ENCODE measurements around the gene ATAD2B. TPM values are rescaled to one million over a fixed set of nuclear protein-coding genes. Genes with fewer than 3 reads are reported as not detected.

The ATAD2B gene
- total and polyA plus RNA-seq, 12 donors = 3.4 to 26.7 (median 13.8) TPM

DNA sequence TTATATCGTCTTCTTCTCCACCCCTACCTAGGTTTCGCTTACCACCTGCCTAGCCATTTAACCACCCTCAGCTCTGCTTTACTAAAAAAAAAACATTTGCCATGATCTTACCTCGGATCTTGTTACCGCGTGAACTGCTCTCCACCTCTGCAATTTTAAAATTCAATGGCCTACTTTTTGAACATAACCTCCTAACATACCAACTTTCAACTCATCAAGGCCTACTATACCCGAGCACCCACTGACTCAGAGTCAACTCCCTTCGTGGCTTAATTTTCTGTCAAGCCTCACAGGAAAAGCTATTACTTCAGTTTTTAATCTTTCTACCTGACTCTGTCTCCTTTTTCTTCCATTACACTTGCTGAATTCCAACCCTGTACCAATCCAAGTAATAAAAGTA is 55.7 kb downstream of the ATAD2B start:
- intact Hi-C loops (cut with DNase I) = no loop called here
- H3K27ac ChIP-seq = no peak overlapping the region
- 93 to 98% (median 97%) methylated on average over 7 of the region's 7 CpGs for WGBS, 4 donors
- no peak for TF ChIP-seq POLR2A (IDR thresholded peaks at IDR 0.05)
- H3K4me1 ChIP-seq (replicated peaks in 1 of 2) = no peaks in the 10 kb centered on the region
- peaks cover 0 to 52% of the 10 kb centered on the region in 2 donors for H3K36me3 ChIP-seq (replicated peaks in 1 of 2)
- no peak overlapping the region for H3K4me3 ChIP-seq
- H3K27me3 ChIP-seq = no peaks in the 10 kb centered on the region
- no peak for DNase-seq
- H3K9me3 ChIP-seq (replicated peaks in 1 of 3) = no peaks in the 10 kb centered on the region

DNA sequence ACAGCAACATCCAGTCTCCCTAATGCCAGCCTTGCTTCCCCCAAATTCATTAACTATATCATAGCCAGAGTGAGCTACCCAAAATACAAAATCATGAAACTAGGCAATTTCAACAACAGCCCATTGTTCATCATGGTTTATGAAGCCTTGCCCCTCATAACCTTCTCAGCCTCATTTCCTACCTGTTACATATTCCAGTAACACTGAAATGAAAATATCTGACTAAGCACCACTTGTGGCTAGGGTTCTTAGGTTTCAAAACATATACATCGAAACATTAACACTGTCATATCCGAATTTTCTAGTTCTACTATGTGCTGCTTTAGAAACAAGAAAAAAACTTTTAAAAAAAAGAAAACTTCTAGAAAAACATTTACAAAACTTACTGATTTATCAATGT is 59.5 kb downstream of the ATAD2B start:
- 93 to 99% (median 97%) methylated on average over 2 of the region's 2 CpGs for WGBS, 4 donors
- no peaks in the 10 kb centered on the region for H3K27me3 ChIP-seq
- H3K27ac ChIP-seq = no peak overlapping the region
- no peaks in the 10 kb centered on the region for H3K4me1 ChIP-seq (replicated peaks in 1 of 2)
- intact Hi-C loops (cut with DNase I) = no loop called here
- no peak overlapping the region for H3K4me3 ChIP-seq
- no peaks in the 10 kb centered on the region for H3K9me3 ChIP-seq (replicated peaks in 1 of 3)
- TF ChIP-seq POLR2A (IDR thresholded peaks at IDR 0.05) (no peak), CTCF (IDR thresholded peaks at IDR 0.05) (no peak)
- DNase-seq = no peak
- H3K36me3 ChIP-seq (replicated peaks in 1 of 2) = peaks cover 0 to 28% of the 10 kb centered on the region in 2 donors

- WGBS, 4 donors = 90 to 97% (median 95%) methylated on average over 8 of the region's 8 CpGs
- no peaks in the 10 kb centered on the region for H3K9me3 ChIP-seq (replicated peaks in 1 of 3)
- no peaks in the 10 kb centered on the region for H3K27me3 ChIP-seq
- TF ChIP-seq POLR2A (IDR thresholded peaks at IDR 0.05) (no peak), CTCF (IDR thresholded peaks at IDR 0.05) (no peak)
- no peak overlapping the region for H3K4me3 ChIP-seq
- H3K4me1 ChIP-seq (replicated peaks in 1 of 2) = no peaks in the 10 kb centered on the region
- intact Hi-C loops (cut with DNase I) = no loop called here
- DNase-seq = no peak
- peaks cover 0 to 16% of the 10 kb centered on the region in 2 donors for H3K36me3 ChIP-seq (replicated peaks in 1 of 2)
- H3K27ac ChIP-seq = no peak overlapping the region
Measured at GRCh38 chr2:23862716-23863426, 64.1 kb downstream of the ATAD2B start.

GRCh38 chr2:23861952-23862351 is 65.0 kb downstream of the ATAD2B start:
- TF ChIP-seq CTCF (IDR thresholded peaks at IDR 0.05) (no peak), POLR2A (IDR thresholded peaks at IDR 0.05) (no peak)
- Histone ChIP-seq H3K27me3 (no peaks in the 10 kb centered on the region), H3K4me1 (replicated peaks in 1 of 2) (no peaks in the 10 kb centered on the region), H3K4me3 (no peak overlapping the region), H3K36me3 (replicated peaks in 1 of 2) (peaks cover 0 to 8% of the 10 kb centered on the region in 2 donors), H3K27ac (no peak overlapping the region), H3K9me3 (replicated peaks in 1 of 3) (no peaks in the 10 kb centered on the region)
- 94 to 99% (median 97%) methylated on average over 4 of the region's 4 CpGs for WGBS, 4 donors
- DNase-seq = no peak
- intact Hi-C loops (cut with DNase I) = no loop called here

DNA sequence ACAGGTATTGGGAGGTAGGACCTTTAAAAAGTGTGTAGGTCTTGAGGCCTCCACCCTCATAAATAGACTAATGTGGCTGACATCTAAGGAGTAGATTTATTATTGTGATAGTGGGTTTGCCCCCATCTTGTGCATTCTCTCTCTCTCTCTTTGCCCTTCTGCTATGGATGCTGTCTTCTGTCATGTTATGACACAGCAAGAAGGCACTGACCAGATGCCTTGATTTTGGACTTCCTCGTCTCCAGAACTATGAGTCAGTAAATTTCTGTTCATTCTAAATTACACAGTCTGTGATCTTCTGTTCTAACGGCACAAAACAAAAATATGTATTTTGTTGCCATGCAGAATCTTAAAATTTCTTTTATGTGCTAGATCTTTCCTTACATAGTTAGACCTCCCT is 66.9 kb downstream of the ATAD2B start:
- no peak for DNase-seq
- intact Hi-C loops (cut with DNase I) = no loop called here
- Histone ChIP-seq H3K36me3 (replicated peaks in 1 of 2) (peaks cover 0 to 6% of the 10 kb centered on the region in 2 donors), H3K27ac (no peak overlapping the region), H3K9me3 (replicated peaks in 1 of 3) (no peaks in the 10 kb centered on the region), H3K4me3 (no peak overlapping the region), H3K4me1 (replicated peaks in 1 of 2) (no peaks in the 10 kb centered on the region), H3K27me3 (no peaks in the 10 kb centered on the region)
- WGBS, 4 donors = 83 to 92% (median 86%) methylated on average over 2 of the region's 2 CpGs
- TF ChIP-seq POLR2A (IDR thresholded peaks at IDR 0.05) (no peak), CTCF (IDR thresholded peaks at IDR 0.05) (no peak)
